Esophagus muscularis mucosa (tissue), 4 donors: ENCODE data around the gene ENTPD3. TPM values are rescaled to one million over a fixed set of nuclear protein-coding genes. Genes with fewer than 3 reads are reported as not detected.

Source experiments
- DNase-seq: peaks from one replicate; pipeline ENCODE4 v3.0.0-alpha.2; 2017; ENCODE audit errors: extremely low spot score
- H3K27ac ChIP-seq, 4 donors: fragments of 200-600 bp; sonication (generic); replicated peaks in 1 of 4; 1 replicate in 3 of 4; 2 replicates in 1 of 4; pipeline ENCODE4 v1.5.1; 2016 to 2019; ENCODE audit warnings: mild to moderate bottlenecking in 1 of 4
- H3K27me3 ChIP-seq, 4 donors: fragments of 200-600 bp; sonication (generic); one replicate each; pipeline versions ENCODE4 v1.5.1 to v1.6.0; 2016 to 2019
- H3K36me3 ChIP-seq, 4 donors: fragments of 200-600 bp; sonication (generic); one replicate each; pipeline ENCODE4 v1.5.1; 2016 to 2019
- H3K4me1 ChIP-seq, 4 donors: fragments of 200-600 bp; sonication (generic); one replicate each; pipeline ENCODE4 v1.5.1; 2016 to 2019
- H3K4me3 ChIP-seq, 4 donors: fragments of 200-600 bp; sonication (generic); 1 replicate in 2 of 4; 2 replicates in 2 of 4; pipeline ENCODE4 v1.5.1; 2016 to 2019; ENCODE audit warnings: mild to moderate bottlenecking in 4 of 4, moderate library complexity in 1 of 4
- H3K9me3 ChIP-seq, 4 donors: fragments of 200-600 bp; sonication (generic); 1 replicate in 3 of 4; 2 replicates in 1 of 4; pipeline ENCODE4 v1.5.1; 2016 to 2019
- EP300 ChIP-seq: sonication (generic); formaldehyde crosslinking; IDR thresholded peaks from one replicate; pipeline ENCODE4 v1.6.1; 2017; ENCODE audit warnings: antibody characterized with exemption
- POLR2A ChIP-seq: fragments of 450-650 bp; IDR thresholded peaks from one replicate; pipeline ENCODE4 v1.6.1; 2017; ENCODE audit warnings: antibody characterized with exemption, moderate library complexity, mild to moderate bottlenecking, low read depth
- POLR2AphosphoS5 ChIP-seq, 2 donors: sonication (generic); formaldehyde crosslinking; IDR thresholded peaks; one replicate each; pipeline ENCODE4 v1.6.1; 2017; ENCODE audit warnings: antibody characterized with exemption in 2 of 2
- WGBS: methylation state at CpG from one replicate; pipeline ENCODE4 v1.1.5; 2018; 5-methylcytosine and 5-hydroxymethylcytosine counted together
- intact Hi-C: fragments of 100-400 bp; cut with DNase I; formaldehyde crosslinking; loops from one replicate; pipeline ENCODE4 v1.15.1; 2023
- total RNA-seq, 4 donors: library from RNA; depleted of rRNA; stranded (reverse); fragments of >200 nt; gene quantifications; one replicate each; pipeline versions ENCODE4 v1.1.0 to v1.2.1, GENCODE V29; 2016
- TF ChIP-seq, protein P1 (sequence below), 3 experiments: fragments of 200-600 bp in 2 of 3; fragments of 450-650 bp in 1 of 3; sonication (generic) in 2 of 3; IDR thresholded peaks; one replicate each; pipeline ENCODE4 v1.5.1; 2017 to 2019; ENCODE audit warnings: antibody characterized with exemption in 3 of 3, mild to moderate bottlenecking in 2 of 3, moderate library complexity in 1 of 3

ENTPD3 gene
- total RNA-seq, 4 donors from 2014 or later = 1.7 to 3.6 (median 2.1) TPM

DNA sequence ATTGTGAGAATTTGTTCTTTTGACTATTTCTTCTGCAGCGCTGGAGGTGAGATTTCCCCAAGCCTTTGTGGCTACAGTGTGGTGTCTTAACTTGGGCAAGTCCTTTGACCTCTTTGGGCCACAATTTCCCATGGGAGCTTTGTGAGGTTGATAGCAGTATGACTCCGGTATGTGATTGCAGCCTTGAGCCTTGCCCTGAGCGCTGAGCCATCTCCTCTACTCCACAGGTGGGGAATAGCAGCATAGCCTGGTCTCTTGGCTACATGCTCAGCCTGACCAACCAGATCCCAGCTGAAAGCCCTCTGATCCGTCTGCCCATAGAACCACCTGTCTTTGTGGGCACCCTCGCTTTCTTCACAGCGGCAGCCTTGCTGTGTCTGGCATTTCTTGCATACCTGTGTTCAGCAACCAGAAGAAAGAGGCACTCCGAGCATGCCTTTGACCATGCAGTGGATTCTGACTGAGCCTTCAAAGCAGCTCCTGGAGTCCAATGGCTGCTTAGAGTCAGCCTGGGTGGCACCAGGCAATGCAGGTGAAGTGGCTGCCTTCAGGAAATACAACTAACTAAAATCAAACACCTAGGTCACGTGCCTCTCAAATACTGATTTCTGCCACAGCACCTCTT is 40.2 kb downstream of the ENTPD3 start:
- 88% methylated on average over 8 of the region's 8 CpGs for WGBS
- TF ChIP-seq POLR2AphosphoS5 (IDR thresholded peaks at IDR 0.05) = no peak
- TF ChIP-seq, protein P1, sequence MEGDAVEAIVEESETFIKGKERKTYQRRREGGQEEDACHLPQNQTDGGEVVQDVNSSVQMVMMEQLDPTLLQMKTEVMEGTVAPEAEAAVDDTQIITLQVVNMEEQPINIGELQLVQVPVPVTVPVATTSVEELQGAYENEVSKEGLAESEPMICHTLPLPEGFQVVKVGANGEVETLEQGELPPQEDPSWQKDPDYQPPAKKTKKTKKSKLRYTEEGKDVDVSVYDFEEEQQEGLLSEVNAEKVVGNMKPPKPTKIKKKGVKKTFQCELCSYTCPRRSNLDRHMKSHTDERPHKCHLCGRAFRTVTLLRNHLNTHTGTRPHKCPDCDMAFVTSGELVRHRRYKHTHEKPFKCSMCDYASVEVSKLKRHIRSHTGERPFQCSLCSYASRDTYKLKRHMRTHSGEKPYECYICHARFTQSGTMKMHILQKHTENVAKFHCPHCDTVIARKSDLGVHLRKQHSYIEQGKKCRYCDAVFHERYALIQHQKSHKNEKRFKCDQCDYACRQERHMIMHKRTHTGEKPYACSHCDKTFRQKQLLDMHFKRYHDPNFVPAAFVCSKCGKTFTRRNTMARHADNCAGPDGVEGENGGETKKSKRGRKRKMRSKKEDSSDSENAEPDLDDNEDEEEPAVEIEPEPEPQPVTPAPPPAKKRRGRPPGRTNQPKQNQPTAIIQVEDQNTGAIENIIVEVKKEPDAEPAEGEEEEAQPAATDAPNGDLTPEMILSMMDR (IDR thresholded peaks at IDR 0.05) = no peak
- no peak for TF ChIP-seq EP300
- TF ChIP-seq POLR2A = no peak

DNA sequence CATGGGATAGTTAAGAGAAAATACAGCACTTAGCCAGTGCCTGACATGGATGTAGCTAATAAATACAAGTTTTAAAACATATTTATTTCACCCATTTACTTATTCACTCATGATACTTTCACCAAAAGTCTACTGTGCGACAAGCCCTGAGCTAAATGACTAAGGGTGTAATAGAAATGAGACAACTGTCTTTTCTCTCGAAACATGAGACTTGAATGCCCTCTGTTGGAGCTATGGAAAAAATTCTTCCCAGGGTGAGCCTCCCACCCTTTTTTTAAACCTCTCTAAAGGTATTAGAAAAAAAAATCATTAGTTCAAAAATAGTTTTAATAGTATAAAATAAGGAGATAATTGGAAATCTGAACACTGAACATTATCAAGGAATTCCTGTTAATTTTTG is 45.8 kb downstream of the ENTPD3 start:
- Histone ChIP-seq H3K9me3 (no peaks in the 10 kb centered on the region), H3K36me3 (peaks cover 0 to 6% (median 0%) of the 10 kb centered on the region in 4 donors), H3K27me3 (no peaks in the 10 kb centered on the region), H3K27ac (no peak overlapping the region), H3K4me3 (no peak overlapping the region), H3K4me1 (no peaks in the 10 kb centered on the region)
- no peak for TF ChIP-seq EP300
- TF ChIP-seq POLR2AphosphoS5 (IDR thresholded peaks at IDR 0.05) = no peak
- TF ChIP-seq POLR2A = no peak
- TF ChIP-seq, protein P1 (IDR thresholded peaks at IDR 0.05) = no peak
- WGBS = 82% methylated on average over 2 of the region's 2 CpGs
- no peak for DNase-seq
- intact Hi-C loops = no loop called here

More for the DNA sequence above, 40.2 kb downstream of the ENTPD3 start:
- Histone ChIP-seq H3K4me3 (no peak overlapping the region), H3K9me3 (no peaks in the 10 kb centered on the region), H3K27ac (no peak overlapping the region), H3K36me3 (peaks cover 0 to 15% (median 6%) of the 10 kb centered on the region in 4 donors), H3K27me3 (no peaks in the 10 kb centered on the region), H3K4me1 (no peaks in the 10 kb centered on the region)
- intact Hi-C loops = no loop called here
- no peak for DNase-seq

DNA sequence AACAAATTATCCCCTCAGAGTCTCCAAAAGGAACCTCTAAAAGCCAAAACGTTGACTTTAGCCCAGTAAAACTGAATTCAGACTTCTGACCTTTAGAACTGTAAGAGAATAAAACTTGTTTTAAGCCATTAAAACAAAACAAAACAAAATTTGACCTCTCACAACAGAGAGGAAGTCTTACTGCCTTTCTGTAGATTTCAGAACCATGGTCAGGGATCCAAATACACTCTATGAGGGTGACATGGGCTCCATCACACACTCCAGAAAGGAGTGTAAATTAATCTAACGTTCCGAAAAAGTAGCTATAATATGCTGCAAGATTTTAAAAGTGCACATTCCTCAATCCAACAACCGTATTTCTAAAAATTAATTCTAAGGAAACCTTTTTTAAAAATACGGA is 50.9 kb downstream of the ENTPD3 start:
- Histone ChIP-seq H3K36me3 (peaks cover 0 to 6% (median 0%) of the 10 kb centered on the region in 4 donors), H3K4me3 (no peak overlapping the region), H3K27ac (no peak overlapping the region), H3K9me3 (no peaks in the 10 kb centered on the region), H3K4me1 (no peaks in the 10 kb centered on the region), H3K27me3 (no peaks in the 10 kb centered on the region)
- intact Hi-C loops = no loop called here
- no peak for DNase-seq
- TF ChIP-seq, protein P1 (IDR thresholded peaks at IDR 0.05) = no peak
- no peak for TF ChIP-seq POLR2A
- no peak for TF ChIP-seq EP300
- no peak for TF ChIP-seq POLR2AphosphoS5 (IDR thresholded peaks at IDR 0.05)
- 77% methylated on average over 5 of the region's 5 CpGs for WGBS

DNA sequence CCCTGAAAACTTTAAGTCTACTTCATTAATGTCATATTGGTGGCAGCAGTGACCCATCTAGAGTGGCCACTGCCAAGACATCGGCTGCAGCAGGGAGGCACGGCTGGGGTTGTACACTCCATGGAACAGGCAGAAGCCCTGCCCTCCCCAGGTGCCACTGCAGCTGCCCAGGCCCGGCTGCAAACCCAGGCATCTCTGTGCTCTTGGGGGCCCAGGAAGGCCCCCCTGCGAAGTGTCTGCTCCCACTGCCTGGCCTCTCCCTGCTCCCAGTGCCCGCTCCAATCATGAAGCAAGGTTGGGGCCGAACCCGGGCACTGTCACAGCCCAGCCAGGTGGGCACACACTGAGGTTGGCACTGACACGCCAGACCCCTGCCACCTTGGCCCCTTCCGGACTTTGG is 58.1 kb downstream of the ENTPD3 start:
- Histone ChIP-seq H3K36me3 (peaks cover 9 to 25% (median 11%) of the 10 kb centered on the region in 4 donors), H3K4me1 (no peaks in the 10 kb centered on the region), H3K4me3 (no peak overlapping the region), H3K9me3 (no peaks in the 10 kb centered on the region), H3K27ac (no peak overlapping the region), H3K27me3 (no peaks in the 10 kb centered on the region)
- TF ChIP-seq, protein P1 (IDR thresholded peaks at IDR 0.05) = no peak
- TF ChIP-seq POLR2AphosphoS5 (IDR thresholded peaks at IDR 0.05) = no peak
- no peak for TF ChIP-seq POLR2A
- TF ChIP-seq EP300 = no peak
- DNase-seq = no peak
- intact Hi-C loops = no loop called here
- 95% methylated on average over 6 of the region's 9 CpGs for WGBS

DNA sequence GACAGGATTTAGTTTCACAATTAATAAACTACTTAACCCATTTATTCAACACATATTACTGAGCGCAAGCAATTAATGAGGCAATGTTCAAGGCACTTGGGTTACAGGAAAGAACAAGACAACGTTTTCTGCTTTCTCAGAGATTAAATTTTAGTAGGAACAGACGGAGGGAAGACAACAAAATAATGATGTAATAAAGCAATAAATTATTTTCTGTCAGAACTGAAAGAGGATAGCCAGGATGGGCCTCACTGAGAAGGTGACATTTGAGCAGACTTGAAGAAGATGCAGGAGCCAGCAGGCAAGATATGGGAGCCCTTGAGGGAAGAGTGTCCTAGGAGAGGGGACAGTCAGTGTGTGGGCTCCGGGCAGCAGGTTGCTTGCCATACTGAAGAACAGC is 58.9 kb downstream of the ENTPD3 start:
- Histone ChIP-seq H3K27me3 (no peaks in the 10 kb centered on the region), H3K36me3 (peaks cover 9 to 31% (median 11%) of the 10 kb centered on the region in 4 donors), H3K27ac (no peak overlapping the region), H3K4me3 (no peak overlapping the region), H3K4me1 (no peaks in the 10 kb centered on the region), H3K9me3 (no peaks in the 10 kb centered on the region)
- no peak for DNase-seq
- intact Hi-C loops = no loop called here
- TF ChIP-seq, protein P1 (IDR thresholded peaks at IDR 0.05) = no peak
- TF ChIP-seq POLR2AphosphoS5 (IDR thresholded peaks at IDR 0.05) (no peak), POLR2A (no peak), EP300 (no peak)
- 73% methylated on average over 4 of the region's 4 CpGs for WGBS
